GM12878 (cell line): ENCODE results near the gene CATSPER1. TPM values are rescaled to one million over a fixed set of nuclear protein-coding genes. Genes with fewer than 3 reads are reported as not detected.

Experiments
- ATAC-seq: fragments of 200-7000 bp; cut with Tn5 transposase; 3 replicates; pipeline ENCODE4 v1.9.1; 2020; ENCODE audit warnings: mild to moderate bottlenecking, moderate library complexity
- BruUV-seq: library from RNA; stranded (reverse); fragments of 400-500 nt; replicated peaks from 2 replicates; lab custom pipeline; 2021; lab: Mats Ljungman, UMichigan
- CTCF ChIA-PET: fragments of 300-600 bp; sonication (Branson Sonifier 250); formaldehyde crosslinking; extraction: SDS; loops from one replicate; lab custom pipeline; 2021; ENCODE audit warnings: inconsistent platforms; lab: Yijun Ruan, JAX
- POLR2A ChIA-PET: fragments of 350-600 bp; formaldehyde crosslinking; extraction: SDS; loops from one replicate; lab custom pipeline; 2021; ENCODE audit warnings: inconsistent platforms; lab: Charles Lee
- RAD21 ChIA-PET: fragments of 300-600 bp; sonication (Branson Sonifier 250); formaldehyde crosslinking; loops from one replicate; lab custom pipeline; 2023; ENCODE audit warnings: antibody characterized with exemption; ENCODE audit not compliant: unreplicated experiment; lab: Charles Lee
- SMC1A ChIA-PET: fragments of 300-600 bp; sonication (Branson Sonifier 250); formaldehyde crosslinking; loops from one replicate; lab custom pipeline; 2023; ENCODE audit not compliant: unreplicated experiment, uncharacterized antibody; lab: Charles Lee
- DNase-seq: peaks from one replicate; pipeline ENCODE4 v3.0.0-alpha.2; 2011; ENCODE audit warnings: low read depth, low spot score
- FAIRE-seq: peaks from 3 replicates; lab custom pipeline; 2011; peaks lifted over from hg19 to GRCh38; lab: Jason Lieb, UNC
- H2AFZ ChIP-seq: 2 replicates; pipeline ENCODE4 v1.6.0; 2011; ENCODE audit warnings: low read depth, low read length, control low read depth; ENCODE audit not compliant: control insufficient read depth
- H3K27ac ChIP-seq: 2 replicates; pipeline ENCODE4 v1.5.1; 2011; ENCODE audit warnings: control low read depth; ENCODE audit not compliant: control insufficient read depth, insufficient read depth
- H3K27me3 ChIP-seq, 2 experiments: replicated peaks in 1 of 2; 2 replicates each; pipeline versions ENCODE4 v1.6.0 to v1.6.1; 2011; ENCODE audit warnings: low read length in 1 of 2; ENCODE audit not compliant: control insufficient read depth in 2 of 2, insufficient read depth in 2 of 2
- H3K36me3 ChIP-seq, 2 experiments: 2 replicates each; pipeline ENCODE4 v1.5.1; 2011; ENCODE audit warnings: low read length in 1 of 2; ENCODE audit not compliant: control insufficient read depth in 2 of 2, insufficient read depth in 2 of 2
- H3K4me1 ChIP-seq: 2 replicates; pipeline ENCODE4 v1.6.1; 2011; ENCODE audit warnings: mild to moderate bottlenecking, low read length, moderate library complexity, mixed read lengths; ENCODE audit not compliant: control insufficient read depth, insufficient read depth
- H3K4me2 ChIP-seq: 2 replicates; pipeline ENCODE4 v1.6.0; 2011; ENCODE audit warnings: control low read depth; ENCODE audit not compliant: control insufficient read depth, insufficient read depth
- H3K4me3 ChIP-seq: fragments of 200-600 bp; sonication (generic); 2 replicates; pipeline ENCODE4 v1.5.1; 2016
- H3K79me2 ChIP-seq: 2 replicates; pipeline ENCODE4 v1.6.0; 2011; ENCODE audit warnings: low read length; ENCODE audit not compliant: control insufficient read depth, insufficient read depth
- H3K9ac ChIP-seq: 2 replicates; pipeline ENCODE4 v1.8.0; 2011; ENCODE audit warnings: low read length, control low read depth, mixed read lengths; ENCODE audit not compliant: control insufficient read depth, insufficient read depth
- H3K9me3 ChIP-seq: replicated peaks from 3 replicates; pipeline ENCODE4 v1.5.1; 2011; ENCODE audit warnings: mild to moderate bottlenecking, low read length; ENCODE audit not compliant: control insufficient read depth, insufficient read depth
- H4K20me1 ChIP-seq: 2 replicates; pipeline ENCODE4 v1.6.0; 2011; ENCODE audit not compliant: control insufficient read depth, insufficient read depth
- ATF2 ChIP-seq: IDR thresholded peaks from 2 replicates; pipeline ENCODE4 v1.6.1; 2012; ENCODE audit warnings: low read length, inconsistent platforms
- ETV6 ChIP-seq, 2 experiments: fragments of 450-650 bp in 1 of 2; IDR thresholded peaks in 1 of 2; conservative IDR thresholded peaks in 1 of 2; 2 replicates each; pipeline ENCODE4 v1.6.1; 2014; ENCODE audit warnings: antibody characterized with exemption in 1 of 2, borderline replicate concordance in 1 of 2, low read depth in 1 of 2, mild to moderate bottlenecking in 1 of 2, moderate library complexity in 1 of 2
- HDAC2 ChIP-seq: fragments of 200-600 bp; sonication (generic); IDR thresholded peaks from 2 replicates; pipeline ENCODE4 v1.6.1; 2017
- IKZF1 ChIP-seq: fragments of 450-650 bp; conservative IDR thresholded peaks from 2 replicates; pipeline ENCODE4 v1.6.1; 2017; ENCODE audit warnings: antibody characterized with exemption, mild to moderate bottlenecking
- KDM1A ChIP-seq: fragments of 200-600 bp; sonication (generic); IDR thresholded peaks from 2 replicates; pipeline ENCODE4 v1.6.1; 2016; ENCODE audit warnings: borderline replicate concordance
- NFIC ChIP-seq: IDR thresholded peaks from 2 replicates; pipeline ENCODE4 v1.6.1; 2012; ENCODE audit warnings: low read depth, mild to moderate bottlenecking, inconsistent platforms, low read length, moderate library complexity
- ZBED1 ChIP-seq: IDR thresholded peaks from 2 replicates; pipeline ENCODE4 v1.6.1; 2016; ENCODE audit warnings: borderline replicate concordance
- WGBS: methylation state at CpG from one replicate; pipeline ENCODE4 v1.1.6; 2016; ENCODE audit warnings: low lambda C conversion rate; ENCODE audit not compliant: insufficient replicate concordance, insufficient coverage; ENCODE audit errors: missing lambda C conversion rate; 5-methylcytosine and 5-hydroxymethylcytosine counted together
- in situ Hi-C: fragments of 300-500 bp; cut with MboI; formaldehyde crosslinking; loops from 9 replicates; pipeline ENCODE4 v1.14.3; 2018; ENCODE audit warnings: mixed read lengths
- intact Hi-C: fragments of 100-400 bp; cut with micrococcal nuclease; formaldehyde crosslinking; loops from one replicate; pipeline ENCODE4 v1.14.2; 2022; ENCODE audit not compliant: unreplicated experiment
- polyA plus RNA-seq, 11 experiments: library from polyadenylated mRNA; depleted of rRNA in 4 of 11; unstranded in 6 of 11; stranded (reverse) in 5 of 11; fragments of >200 nt; fragmentation: Nextera tagmentation in 4 of 11; fragmentation: Illumina TruSeq in 1 of 11; extraction: Ambion mirVana in 4 of 11; extraction: Trizol in 1 of 11; gene quantifications; 1 replicate in 1 of 11; 2 replicates in 10 of 11; pipeline versions ENCODE4 v1.2.1 to v1.2.3, GENCODE V29; 2011 to 2016; ENCODE audit warnings: inconsistent platforms in 2 of 11, missing spikeins in 2 of 11, low read depth in 1 of 11
- total RNA-seq, 4 experiments: library from RNA; depleted of rRNA in 3 of 4; stranded (reverse); fragments of >200 nt in 3 of 4; fragmentation: Illumina TruSeq in 1 of 4; extraction: Trizol in 1 of 4; gene quantifications; 2 replicates each; pipeline versions ENCODE4 v1.2.1 to v1.2.3, GENCODE V29; 2013 to 2021
- TF ChIP-seq, protein P1 (sequence below): IDR thresholded peaks from 2 replicates; pipeline ENCODE4 v1.6.1; 2012; ENCODE audit warnings: low read depth, low read length, improper control_type of control experiment

CATSPER1 gene
- total and polyA plus RNA-seq, 10 of the 15 experiments (the other 5 are each of a cell fraction or from before 2014, with no cell fraction given), result 0.02 to 0.05 TPM; not detected in 8

GRCh38 chr11:66035653-66036333, 9.5 kb upstream of the CATSPER1 start:
- no TSS peak for BruUV-seq
- Histone ChIP-seq H3K9me3 (no peaks in the 10 kb centered on the region; the same call in 2 of the 3 replicates), H3K27me3 (no peaks in the 10 kb centered on the region), H3K4me3 (no peak overlapping the region), H3K27ac (no peak overlapping the region), H3K79me2 (no peaks in the 10 kb centered on the region), H3K4me1 (no peaks in the 10 kb centered on the region), H3K36me3 (no peaks in the 10 kb centered on the region), H3K9ac (no peak overlapping the region), H4K20me1 (no peaks in the 10 kb centered on the region), H3K4me2 (no peak overlapping the region), H2AFZ (no peak overlapping the region)
- ATAC-seq, result no peak
- intact Hi-C loops, result no loop called here
- ChIA-PET RAD21 (interaction anchor here (0.8 kb wide), 1 partner anchor 100 kb away, joined by 3 read pairs; no protein-coding TSS in a partner anchor), POLR2A (no interaction called here), CTCF (interaction anchor here (1.0 to 3.1 kb wide), 3 partner anchors 9 to 13 kb away, joined by 3 to 25 read pairs (median 19); no protein-coding TSS in a partner anchor), SMC1A (interaction anchor here (1.2 to 1.7 kb wide), 2 partner anchors 9 to 27 kb away, joined by 3 to 4 read pairs; no protein-coding TSS in a partner anchor)
- no peak for FAIRE-seq
- 42% methylated on average over 9 of the region's 9 CpGs for WGBS
- TF ChIP-seq, protein P1, sequence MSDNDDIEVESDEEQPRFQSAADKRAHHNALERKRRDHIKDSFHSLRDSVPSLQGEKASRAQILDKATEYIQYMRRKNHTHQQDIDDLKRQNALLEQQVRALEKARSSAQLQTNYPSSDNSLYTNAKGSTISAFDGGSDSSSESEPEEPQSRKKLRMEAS, result no peak
- TF ChIP-seq IKZF1 (no peak), ZBED1 (no peak), HDAC2 (no peak), ATF2 (no peak), KDM1A (no peak), NFIC (no peak), ETV6 (conservative IDR thresholded peaks at IDR 0.05 in 1 of 2, IDR thresholded peaks at IDR 0.05 in 1 of 2; ENCODE audit: borderline replicate concordance in 1 of 2, low read depth in 1 of 2) (no peak)
- DNase-seq, result no peak
- in situ Hi-C loops, result no loop called here
